ENCODE results near the gene UIMC1.

DNA sequence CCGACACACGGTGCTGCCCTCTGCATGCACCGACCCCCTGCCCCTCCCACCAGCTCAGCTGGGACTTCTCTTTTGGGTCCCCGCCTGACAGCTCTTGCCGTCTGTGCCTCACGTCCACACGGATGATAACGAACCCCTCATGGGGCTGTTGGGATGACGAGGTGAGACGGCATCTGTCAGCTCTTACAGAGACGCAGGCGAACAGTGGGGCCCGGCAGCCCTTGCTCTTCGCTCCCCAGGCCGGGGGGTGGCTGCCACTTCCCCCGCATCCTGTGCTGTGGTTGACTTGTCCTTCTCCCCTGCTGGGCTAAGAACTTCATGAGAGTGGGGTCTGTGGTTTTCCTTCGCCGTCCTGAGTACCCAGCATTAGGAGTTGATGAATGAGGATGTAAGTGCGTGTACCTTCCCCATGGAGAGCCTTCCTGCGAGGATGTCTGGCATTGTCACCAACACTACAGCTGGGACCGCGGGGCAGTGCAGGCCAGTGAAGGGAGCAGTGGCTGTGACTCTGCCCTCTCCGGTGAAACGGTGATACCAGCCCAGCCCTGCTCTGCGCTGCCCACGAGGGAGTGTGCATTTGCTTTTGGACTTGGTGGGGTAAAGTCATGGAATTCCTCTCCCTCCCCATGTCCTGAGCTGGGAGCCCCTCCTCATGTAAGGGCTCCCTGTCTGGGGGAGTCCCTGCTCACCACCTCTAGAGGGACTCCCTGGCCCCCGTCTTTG, 130.6 kb downstream of the UIMC1 start:
- TF ChIP-seq, protein P1, sequence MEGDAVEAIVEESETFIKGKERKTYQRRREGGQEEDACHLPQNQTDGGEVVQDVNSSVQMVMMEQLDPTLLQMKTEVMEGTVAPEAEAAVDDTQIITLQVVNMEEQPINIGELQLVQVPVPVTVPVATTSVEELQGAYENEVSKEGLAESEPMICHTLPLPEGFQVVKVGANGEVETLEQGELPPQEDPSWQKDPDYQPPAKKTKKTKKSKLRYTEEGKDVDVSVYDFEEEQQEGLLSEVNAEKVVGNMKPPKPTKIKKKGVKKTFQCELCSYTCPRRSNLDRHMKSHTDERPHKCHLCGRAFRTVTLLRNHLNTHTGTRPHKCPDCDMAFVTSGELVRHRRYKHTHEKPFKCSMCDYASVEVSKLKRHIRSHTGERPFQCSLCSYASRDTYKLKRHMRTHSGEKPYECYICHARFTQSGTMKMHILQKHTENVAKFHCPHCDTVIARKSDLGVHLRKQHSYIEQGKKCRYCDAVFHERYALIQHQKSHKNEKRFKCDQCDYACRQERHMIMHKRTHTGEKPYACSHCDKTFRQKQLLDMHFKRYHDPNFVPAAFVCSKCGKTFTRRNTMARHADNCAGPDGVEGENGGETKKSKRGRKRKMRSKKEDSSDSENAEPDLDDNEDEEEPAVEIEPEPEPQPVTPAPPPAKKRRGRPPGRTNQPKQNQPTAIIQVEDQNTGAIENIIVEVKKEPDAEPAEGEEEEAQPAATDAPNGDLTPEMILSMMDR (IDR thresholded peaks at IDR 0.05), result no peak
- TF ChIP-seq POLR2A (IDR thresholded peaks at IDR 0.05), result no peak
- TF ChIP-seq POLR2AphosphoS5 (IDR thresholded peaks at IDR 0.05; ENCODE audit: insufficient read depth in 1 of 2, low read depth in 1 of 2), result no peak

Measured in vagina (tissue), 2 donors.